Uterus (tissue), 4 donors: Measurements from ENCODE around the gene ORC5. TPM values are rescaled to one million over a fixed set of nuclear protein-coding genes. Genes with fewer than 3 reads are reported as not detected.

Experiments
- DNase-seq, 2 donors: peaks; one replicate each; pipeline ENCODE4 v3.0.0-alpha.2; 2019 to 2020
- H3K27ac ChIP-seq, 2 donors: fragments of 200-600 bp; sonication (generic); 1 replicate in 1 of 2; 2 replicates in 1 of 2; pipeline ENCODE4 v1.5.1; 2016 to 2018
- H3K27me3 ChIP-seq, 2 donors: fragments of 200-600 bp; sonication (generic); one replicate each; pipeline ENCODE4 v1.5.1; 2018 to 2019; ENCODE audit warnings: control low read depth in 1 of 2
- H3K36me3 ChIP-seq, 2 donors: fragments of 200-600 bp; sonication (generic); one replicate each; pipeline ENCODE4 v1.5.1; 2019; ENCODE audit warnings: control low read depth in 1 of 2
- H3K4me1 ChIP-seq, 2 donors: fragments of 200-600 bp; sonication (generic); one replicate each; pipeline ENCODE4 v1.5.1; 2018 to 2019; ENCODE audit warnings: control low read depth in 1 of 2
- H3K4me3 ChIP-seq, 2 donors: fragments of 200-600 bp; sonication (generic); 1 replicate in 1 of 2; 2 replicates in 1 of 2; pipeline ENCODE4 v1.5.1; 2018 to 2019; ENCODE audit warnings: mild to moderate bottlenecking in 1 of 2
- H3K9me3 ChIP-seq, 2 donors: fragments of 200-600 bp; sonication (generic); one replicate each; pipeline ENCODE4 v1.5.1; 2019; ENCODE audit warnings: control low read depth in 1 of 2
- CTCF ChIP-seq, 4 experiments: fragments of 200-600 bp in 2 of 4; fragments of 450-650 bp in 2 of 4; sonication (generic) in 2 of 4; IDR thresholded peaks; one replicate each; pipeline ENCODE4 v1.5.1; 2016 to 2019; ENCODE audit warnings: antibody characterized with exemption in 4 of 4, mild to moderate bottlenecking in 2 of 4, moderate library complexity in 1 of 4
- POLR2A ChIP-seq, 2 donors: fragments of 450-650 bp; IDR thresholded peaks; one replicate each; pipeline ENCODE4 v1.6.1; 2016; ENCODE audit warnings: antibody characterized with exemption in 2 of 2, mild to moderate bottlenecking in 1 of 2, moderate library complexity in 1 of 2
- intact Hi-C: fragments of 100-400 bp; cut with DNase I; formaldehyde crosslinking; loops from one replicate; pipeline ENCODE4 v1.15.1; 2023; ENCODE audit warnings: low total_unique reads
- total RNA-seq, 4 donors: library from RNA; depleted of rRNA in 3 of 4; stranded (reverse); fragments of >200 nt in 3 of 4; gene quantifications; one replicate each; pipeline versions ENCODE4 v1.1.0 to v1.2.4, GENCODE V29; 2014 to 2023
- donor health status: DM: yes; HTN: yes; CAD: no.

Gene ORC5
- total RNA-seq, 4 donors from 2014 or later, result 18.5 to 61.9 (median 31.9) TPM

DNA sequence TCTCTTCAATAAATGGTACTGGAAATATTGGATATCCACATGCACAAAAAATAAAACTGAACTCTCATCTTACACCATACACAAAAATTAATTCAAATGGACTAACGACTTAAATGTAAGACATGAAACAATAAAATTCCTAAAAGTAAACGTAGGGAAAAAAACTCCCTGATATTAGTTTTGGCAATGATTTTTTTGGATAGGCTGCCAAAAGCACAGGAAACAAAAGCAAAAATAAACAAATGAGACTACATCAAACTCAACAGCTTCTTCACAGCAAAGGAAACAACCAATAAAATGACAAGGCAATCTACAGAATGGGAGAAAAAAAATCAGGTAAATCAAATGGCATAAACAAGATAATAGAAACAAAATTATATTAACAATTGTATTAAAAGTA, 65.7 kb downstream of the ORC5 start:
- Histone ChIP-seq H3K27ac (no peak overlapping the region), H3K27me3 (no peaks in the 10 kb centered on the region), H3K36me3 (no peaks in the 10 kb centered on the region), H3K4me1 (no peaks in the 10 kb centered on the region), H3K4me3 (no peak overlapping the region), H3K9me3 (no peaks in the 10 kb centered on the region)
- intact Hi-C loops, result no loop called here
- no peak for DNase-seq
- TF ChIP-seq POLR2A (IDR thresholded peaks at IDR 0.05) (no peak), CTCF (IDR thresholded peaks at IDR 0.05) (no peak)

DNA sequence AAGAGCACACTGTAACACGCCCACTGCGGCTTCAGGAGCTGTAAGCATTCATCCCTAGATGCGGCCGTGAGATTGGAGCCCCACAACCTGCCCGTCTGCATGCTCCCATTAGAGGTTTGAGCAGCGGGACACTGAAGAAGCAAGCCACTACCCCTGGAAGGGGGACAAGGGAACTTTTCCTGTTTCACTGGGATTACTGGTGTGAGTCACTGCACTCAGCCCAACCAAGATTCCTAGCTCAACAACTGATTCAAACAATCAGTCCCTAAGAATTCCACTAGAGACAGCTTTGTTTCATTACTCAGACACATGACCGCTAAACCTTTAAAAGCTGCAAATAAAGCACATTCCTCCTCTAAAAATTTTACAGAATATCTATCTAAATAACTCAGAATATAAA, 69.8 kb downstream of the ORC5 start:
- DNase-seq, result no peak
- Histone ChIP-seq H3K27ac (no peak overlapping the region), H3K4me3 (no peak overlapping the region), H3K27me3 (no peaks in the 10 kb centered on the region), H3K36me3 (no peaks in the 10 kb centered on the region), H3K4me1 (no peaks in the 10 kb centered on the region), H3K9me3 (no peaks in the 10 kb centered on the region)
- TF ChIP-seq POLR2A (IDR thresholded peaks at IDR 0.05) (no peak), CTCF (IDR thresholded peaks at IDR 0.05) (no peak)
- intact Hi-C loops, result no loop called here

GRCh38 chr7:104137511-104137910, 70.3 kb downstream of the ORC5 start:
- no peak for DNase-seq
- Histone ChIP-seq H3K4me1 (no peaks in the 10 kb centered on the region), H3K4me3 (no peak overlapping the region), H3K9me3 (no peaks in the 10 kb centered on the region), H3K27me3 (no peaks in the 10 kb centered on the region), H3K27ac (no peak overlapping the region), H3K36me3 (no peaks in the 10 kb centered on the region)
- TF ChIP-seq POLR2A (IDR thresholded peaks at IDR 0.05), result no peak
- no peak for TF ChIP-seq CTCF (IDR thresholded peaks at IDR 0.05)
- intact Hi-C loops, result no loop called here

GRCh38 chr7:104136981-104137380, 70.8 kb downstream of the ORC5 start:
- Histone ChIP-seq H3K4me3 (no peak overlapping the region), H3K9me3 (no peaks in the 10 kb centered on the region), H3K36me3 (no peaks in the 10 kb centered on the region), H3K27ac (no peak overlapping the region), H3K4me1 (no peaks in the 10 kb centered on the region), H3K27me3 (no peaks in the 10 kb centered on the region)
- intact Hi-C loops, result no loop called here
- TF ChIP-seq POLR2A (IDR thresholded peaks at IDR 0.05) (no peak), CTCF (IDR thresholded peaks at IDR 0.05) (no peak)
- no peak for DNase-seq

DNA sequence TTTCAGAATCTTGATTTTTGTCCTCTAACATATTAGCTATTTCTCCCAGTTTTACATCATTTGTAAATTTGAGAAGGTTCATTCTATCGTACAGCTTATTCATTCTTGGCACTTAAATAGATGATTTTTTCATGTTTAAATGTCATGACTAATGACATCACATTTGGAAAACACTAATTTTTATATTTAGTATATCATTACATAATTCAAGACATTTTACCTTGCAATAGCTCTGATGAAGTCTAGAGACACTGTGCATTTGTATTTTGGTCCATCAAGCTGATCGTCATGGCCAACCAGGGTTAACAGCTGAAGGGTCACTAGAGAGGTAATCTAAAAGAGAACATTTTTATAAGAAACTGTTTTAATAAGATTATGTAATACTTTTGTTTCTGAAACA, 71.3 kb downstream of the ORC5 start:
- H3K27me3 ChIP-seq, result no peaks in the 10 kb centered on the region
- H3K4me1 ChIP-seq, result no peaks in the 10 kb centered on the region
- no peak for TF ChIP-seq POLR2A (IDR thresholded peaks at IDR 0.05)
- TF ChIP-seq CTCF (IDR thresholded peaks at IDR 0.05), result no peak
- H3K36me3 ChIP-seq, result no peaks in the 10 kb centered on the region
- intact Hi-C loops, result no loop called here
- no peak overlapping the region for H3K4me3 ChIP-seq
- H3K9me3 ChIP-seq, result no peaks in the 10 kb centered on the region
- no peak for DNase-seq
- no peak overlapping the region for H3K27ac ChIP-seq
